Measurements from ENCODE around the gene OR5H2.
"Not testable (repeated sequence)": the region's sequence is repeated elsewhere in the genome, so short reads cannot be mapped to it uniquely, and the experiment has no call there.

DNA sequence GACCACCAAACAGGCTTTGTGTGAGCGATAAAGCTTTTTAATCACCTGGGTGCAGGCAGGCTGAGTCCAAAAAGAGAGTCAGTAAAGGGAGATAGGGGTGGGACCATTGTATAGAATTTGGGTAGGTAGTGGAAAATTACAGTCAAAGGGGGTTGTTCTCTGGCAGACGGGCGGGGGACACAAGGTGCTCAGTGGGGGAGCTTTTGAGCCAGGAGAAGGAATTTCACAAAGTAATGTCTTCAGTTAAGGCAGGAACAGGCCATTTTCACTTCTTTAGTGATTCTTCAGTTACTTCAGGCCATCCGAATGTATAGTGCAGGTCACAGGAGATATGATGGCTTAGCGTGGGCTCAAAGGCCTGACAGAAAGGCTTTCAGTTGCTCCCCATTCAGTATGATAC, 26.3 kb upstream of the OR5H2 start:
- TF ChIP-seq, protein P1, sequence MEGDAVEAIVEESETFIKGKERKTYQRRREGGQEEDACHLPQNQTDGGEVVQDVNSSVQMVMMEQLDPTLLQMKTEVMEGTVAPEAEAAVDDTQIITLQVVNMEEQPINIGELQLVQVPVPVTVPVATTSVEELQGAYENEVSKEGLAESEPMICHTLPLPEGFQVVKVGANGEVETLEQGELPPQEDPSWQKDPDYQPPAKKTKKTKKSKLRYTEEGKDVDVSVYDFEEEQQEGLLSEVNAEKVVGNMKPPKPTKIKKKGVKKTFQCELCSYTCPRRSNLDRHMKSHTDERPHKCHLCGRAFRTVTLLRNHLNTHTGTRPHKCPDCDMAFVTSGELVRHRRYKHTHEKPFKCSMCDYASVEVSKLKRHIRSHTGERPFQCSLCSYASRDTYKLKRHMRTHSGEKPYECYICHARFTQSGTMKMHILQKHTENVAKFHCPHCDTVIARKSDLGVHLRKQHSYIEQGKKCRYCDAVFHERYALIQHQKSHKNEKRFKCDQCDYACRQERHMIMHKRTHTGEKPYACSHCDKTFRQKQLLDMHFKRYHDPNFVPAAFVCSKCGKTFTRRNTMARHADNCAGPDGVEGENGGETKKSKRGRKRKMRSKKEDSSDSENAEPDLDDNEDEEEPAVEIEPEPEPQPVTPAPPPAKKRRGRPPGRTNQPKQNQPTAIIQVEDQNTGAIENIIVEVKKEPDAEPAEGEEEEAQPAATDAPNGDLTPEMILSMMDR (IDR thresholded peaks at IDR 0.05; ENCODE audit: low read depth, low read length), result not testable (repeated sequence)
- not testable (repeated sequence) for TF ChIP-seq EZH2phosphoT487 (IDR thresholded peaks at IDR 0.05; ENCODE audit: low read depth)

Measured in OCI-LY3 (cell line).